Endothelial cell of umbilical vein (primary cell): ENCODE measurements around the gene MALSU1.

Source experiments
- CTCF ChIP-seq, 2 donors: IDR thresholded peaks; 1 replicate in 1 of 2; 2 replicates in 1 of 2; pipeline ENCODE4 v1.5.1; 2011; ENCODE audit warnings: low read length in 2 of 2, mild to moderate bottlenecking in 2 of 2, moderate library complexity in 2 of 2, control low read depth in 1 of 2, inconsistent platforms in 1 of 2, low read depth in 1 of 2; ENCODE audit not compliant: insufficient read depth in 1 of 2; ENCODE audit errors: extremely low read depth in 1 of 2
- POLR2A ChIP-seq: IDR thresholded peaks from 2 replicates; pipeline ENCODE4 v1.6.1; 2012; ENCODE audit warnings: low read depth, mild to moderate bottlenecking, control low read depth, low read length

- no peak for TF ChIP-seq CTCF (IDR thresholded peaks at IDR 0.05; ENCODE audit: extremely low read depth in 1 of 2, insufficient read depth in 1 of 2, low read depth in 1 of 2, low read length in 2 of 2)
- peak; percentile 42 for TF ChIP-seq POLR2A
Measured at GRCh38 chr7:23299770-23300300, 696 bp downstream of the MALSU1 start.
